AML-193 (cell line): ENCODE data around the gene NAT14.
"Not testable (repeated sequence)": the region's sequence is repeated elsewhere in the genome, so short reads cannot be mapped to it uniquely, and the experiment has no call there.

ENCODE experiments used
- DNase-seq, 2 experiments: peaks; one replicate each; lab custom pipeline; 2025; lab: John Stamatoyannopoulos, UW

The NAT14 gene

GRCh38 chr19:55486971-55487923 lies 2.3 kb downstream of the NAT14 start:
- no peak for DNase-seq

GRCh38 chr19:55487924-55488687 lies 3.1 kb downstream of the NAT14 start, which contains the start of gene SSC5D:
Gene SSC5D (plus strand): TSS chr19:55488436. CDS start chr19:55488590, 154 bp downstream.
- no peak for DNase-seq

GRCh38 chr19:55488986-55489710 lies 4.2 kb downstream of the NAT14 start:
- no peak for DNase-seq

- no peak for DNase-seq
Observed at GRCh38 chr19:55489711-55490477, 4.9 kb downstream of the NAT14 start.

GRCh38 chr19:55490478-55491432 lies 5.8 kb downstream of the NAT14 start:
- no peak for DNase-seq

DNA sequence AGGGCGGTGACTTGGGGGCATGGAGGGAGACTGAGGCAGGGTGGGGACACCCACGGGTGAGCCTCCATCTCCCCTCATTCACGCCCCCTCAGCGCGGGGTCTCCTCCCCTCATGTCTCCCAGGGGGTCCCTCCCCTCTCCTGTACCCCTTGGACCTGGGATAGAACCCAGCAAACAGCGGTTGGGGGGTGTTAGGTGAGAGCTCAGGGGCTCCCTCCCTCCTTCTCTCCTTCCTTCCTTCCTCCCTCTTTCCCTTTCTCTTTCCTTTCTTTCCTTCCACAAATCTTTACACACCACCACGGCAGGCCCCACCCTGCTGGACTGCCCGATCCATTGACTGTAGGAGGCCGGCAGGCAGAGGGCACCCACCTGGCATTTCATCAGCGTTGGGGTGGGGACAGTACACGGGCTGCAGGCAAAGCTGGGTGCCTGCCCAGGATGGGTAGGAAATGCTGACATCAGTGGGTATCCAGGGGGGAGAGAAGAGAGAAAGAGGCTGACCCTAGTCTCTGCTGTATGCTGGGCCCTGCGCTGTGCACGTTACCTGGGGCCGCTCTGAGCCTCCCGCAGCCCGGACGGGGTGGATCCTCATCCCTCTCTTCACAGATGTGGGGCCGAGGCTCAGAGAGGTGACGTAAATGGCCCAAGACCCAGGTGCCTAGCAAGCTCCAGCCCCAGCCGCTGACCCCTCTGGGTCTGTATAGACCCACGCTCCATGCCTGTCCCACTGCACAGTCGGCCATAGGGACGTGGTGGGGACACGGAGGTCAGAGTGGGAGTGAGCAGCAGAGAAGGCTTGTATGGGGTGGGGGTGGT lies 6.8 kb downstream of the NAT14 start:
- DNase-seq, result no peak

DNA sequence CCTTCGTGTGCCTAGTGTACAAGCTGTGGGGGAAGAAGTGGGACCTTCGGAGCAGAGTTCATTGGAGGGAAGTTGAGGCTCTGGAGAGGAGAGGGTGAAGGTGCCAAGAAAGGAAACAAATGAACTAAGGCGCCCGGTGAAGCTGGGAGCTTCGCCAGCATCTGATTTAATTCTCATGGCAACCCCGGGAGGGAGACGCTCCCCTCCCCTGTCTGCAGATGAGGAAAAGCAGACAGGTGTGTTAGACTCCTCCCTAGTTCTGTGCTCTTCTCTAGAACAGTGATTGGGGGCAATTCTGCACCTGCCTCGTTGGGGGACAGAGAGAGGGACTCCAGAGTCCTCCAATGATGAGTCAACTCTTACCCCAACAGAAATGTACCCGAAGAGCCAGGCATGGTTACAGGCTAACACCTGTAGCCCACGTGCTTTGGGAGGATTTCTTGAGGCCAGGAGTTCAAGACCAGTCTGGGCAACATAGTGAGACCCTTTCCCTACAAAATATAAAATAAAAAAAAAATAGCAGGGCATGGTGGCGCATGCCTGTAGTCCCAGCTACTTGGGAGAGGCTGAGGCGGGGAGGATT lies 7.5 kb downstream of the NAT14 start:
- no peak for DNase-seq

DNA sequence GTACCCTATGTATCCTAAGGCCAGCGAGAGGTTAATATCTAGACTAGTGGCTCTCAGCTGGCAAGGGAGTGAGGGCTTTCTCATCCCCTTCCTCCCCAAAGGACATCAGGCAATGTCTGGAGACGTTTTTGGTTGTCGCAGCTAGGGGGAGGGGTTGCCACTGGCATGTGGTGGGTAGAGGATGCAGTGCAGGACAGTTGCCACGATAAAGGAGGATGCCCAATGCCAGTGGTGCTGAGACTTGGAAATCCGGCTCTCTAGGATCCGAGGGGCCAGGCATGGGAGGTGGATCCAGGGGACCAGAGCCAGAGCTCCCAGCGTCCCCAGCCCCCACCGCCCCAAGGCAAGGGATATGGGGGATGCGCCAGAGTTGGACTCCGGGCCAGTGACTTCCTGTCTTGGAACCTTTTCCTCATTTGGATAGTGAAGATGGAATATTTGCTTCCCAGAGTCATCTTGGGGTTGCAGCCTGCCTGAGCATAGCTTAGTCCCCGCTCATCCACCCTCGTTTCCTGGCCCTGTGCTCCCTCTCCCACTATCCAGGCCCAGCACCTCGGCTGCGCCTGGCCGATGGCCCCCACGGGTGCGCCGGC lies 8.2 kb downstream of the NAT14 start:
- no peak for DNase-seq

GRCh38 chr19:55493645-55494171 lies 8.7 kb downstream of the NAT14 start:
- no peak for DNase-seq

- DNase-seq, result no peak
Observed at GRCh38 chr19:55494172-55494761, 9.3 kb downstream of the NAT14 start.

DNA sequence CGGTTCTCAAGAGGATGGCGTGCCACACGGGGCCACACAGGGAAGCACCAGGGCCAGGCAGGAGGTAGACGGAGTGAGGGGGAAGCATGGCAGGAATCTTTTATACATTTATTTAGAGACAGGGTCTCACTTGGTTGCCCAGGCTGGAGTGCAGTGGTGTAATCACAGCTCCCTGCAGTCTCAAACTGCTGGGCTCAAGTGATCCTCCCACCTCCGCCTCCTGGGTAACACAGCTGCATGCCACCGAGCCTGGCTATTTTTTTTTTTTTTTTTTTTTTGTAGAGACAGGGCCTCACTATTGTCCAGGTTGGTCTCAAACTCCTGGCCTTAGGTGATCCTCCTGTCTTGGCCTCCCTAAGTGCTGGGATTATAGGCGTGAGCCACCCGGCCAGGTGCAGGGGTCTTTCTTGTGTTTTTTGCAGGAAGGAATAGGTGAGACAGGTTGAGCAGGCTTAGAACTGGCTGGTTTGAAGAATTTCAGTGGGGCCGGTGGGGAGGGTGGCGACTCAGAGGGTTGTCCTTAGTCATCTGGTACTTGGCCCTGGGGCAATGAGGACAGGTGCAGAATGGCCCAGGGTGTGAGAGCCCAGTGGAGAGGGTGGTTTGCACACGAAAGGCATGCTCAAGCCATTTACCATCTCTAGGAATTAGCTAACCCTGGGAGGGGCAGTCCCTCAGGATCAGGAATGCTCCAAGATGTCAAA lies 10.8 kb downstream of the NAT14 start:
- no peak for DNase-seq

DNA sequence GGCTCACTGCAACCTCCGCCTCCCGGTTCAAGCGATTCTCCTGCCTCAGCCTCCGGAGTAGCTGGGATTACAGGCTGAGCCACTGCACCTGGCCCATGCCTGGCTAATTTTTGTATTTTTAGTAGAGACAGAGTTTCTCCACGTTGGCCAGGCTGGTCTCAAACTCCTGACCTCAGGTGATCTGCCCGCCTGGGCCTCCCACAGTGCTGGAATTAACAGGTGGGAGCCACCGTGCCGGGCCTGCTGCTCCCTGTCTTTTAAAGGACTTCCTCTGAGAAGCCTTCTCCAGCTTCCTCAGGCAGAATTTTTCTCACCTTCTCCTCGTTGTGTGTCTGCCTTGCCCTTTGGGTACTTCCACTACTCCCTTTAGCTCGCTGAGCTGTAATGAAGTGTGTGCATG lies 11.8 kb downstream of the NAT14 start:
- not testable (repeated sequence) for DNase-seq

GRCh38 chr19:55497763-55498162 lies 12.8 kb downstream of the NAT14 start:
- no peak for DNase-seq

DNA sequence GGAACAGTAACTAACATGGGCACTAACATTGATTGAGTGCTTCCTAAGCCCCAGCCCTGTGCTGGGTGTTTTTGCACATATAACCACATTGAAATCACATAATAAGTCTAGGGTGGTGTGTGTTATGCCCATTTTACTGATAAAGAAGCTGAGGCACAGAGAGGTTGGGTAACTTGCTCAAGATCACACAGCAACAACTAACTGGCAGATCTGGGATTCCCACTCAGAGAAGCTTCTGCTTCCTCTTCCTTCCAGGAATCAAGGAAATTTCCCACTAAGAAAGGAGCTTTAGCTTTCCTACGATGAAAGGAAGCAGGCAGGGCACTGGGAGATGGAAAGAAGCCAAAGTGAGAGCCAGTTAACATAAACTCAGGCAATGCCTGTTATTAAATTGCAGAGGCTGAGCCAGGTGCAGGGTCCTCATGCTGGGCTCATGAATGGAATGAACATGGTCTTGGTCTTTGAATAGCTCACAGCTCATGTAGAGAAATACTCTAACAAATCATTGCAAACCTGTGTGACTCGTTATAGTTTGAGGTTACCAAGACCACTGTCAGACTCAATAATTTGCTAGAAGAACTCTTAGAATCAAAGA lies 13.4 kb downstream of the NAT14 start:
- no peak for DNase-seq

- no peak for DNase-seq
Observed at GRCh38 chr19:55500368-55500952, 15.5 kb downstream of the NAT14 start.

- no peak for DNase-seq
Observed at GRCh38 chr19:55502197-55502952, 17.4 kb downstream of the NAT14 start.
